K562 (cell line): ENCODE data around the gene POU2F3. TPM values are rescaled to one million over a fixed set of nuclear protein-coding genes. Genes with fewer than 3 reads are reported as not detected.

ENCODE experiments used
- CREM ChIP-seq: IDR thresholded peaks from 2 replicates; pipeline ENCODE4 v1.6.1; 2014; ENCODE audit warnings: antibody characterized with exemption, low read depth
- ELF1 ChIP-seq: fragments of 200-800 bp; sonication (Bioruptor generic); IDR thresholded peaks from 2 replicates; pipeline ENCODE4 v1.6.1; 2016; ENCODE audit warnings: missing genetic modification characterization, missing compliant biosample characterization
- EP300 ChIP-seq: IDR thresholded peaks from 2 replicates; pipeline ENCODE4 v1.6.1; 2012; ENCODE audit warnings: low read length, improper control_type of control experiment
- HLTF ChIP-seq: fragments of 450-650 bp; IDR thresholded peaks from 2 replicates; pipeline ENCODE4 v1.6.1; 2016
- KDM5B ChIP-seq: fragments of 200-600 bp; sonication (generic); IDR thresholded peaks from 2 replicates; pipeline ENCODE4 v1.6.1; 2012; ENCODE audit warnings: low read depth, mild to moderate bottlenecking, moderate library complexity, low read length, control low read depth, inconsistent platforms; ENCODE audit not compliant: insufficient replicate concordance
- L3MBTL2 ChIP-seq: fragments of 450-650 bp; IDR thresholded peaks from 2 replicates; pipeline ENCODE4 v1.6.1; 2016; ENCODE audit warnings: mild to moderate bottlenecking, moderate library complexity
- NELFE ChIP-seq: IDR thresholded peaks from 2 replicates; pipeline ENCODE4 v1.6.1; 2011; ENCODE audit warnings: mild to moderate bottlenecking; ENCODE audit not compliant: insufficient read depth, insufficient read length
- PHF21A ChIP-seq: fragments of 450-650 bp; IDR thresholded peaks from 2 replicates; pipeline ENCODE4 v1.6.1; 2017; ENCODE audit warnings: low read depth, borderline replicate concordance
- RBFOX2 ChIP-seq: fragments of 200-400 bp; formaldehyde crosslinking; IDR thresholded peaks from 2 replicates; pipeline ENCODE4 v1.6.1; 2017; ENCODE audit warnings: low read depth, mild to moderate bottlenecking, low read length, moderate library complexity
- SETDB1 ChIP-seq: IDR thresholded peaks from one replicate; pipeline ENCODE4 v1.6.1; 2012; ENCODE audit warnings: low read length, control low read depth, inconsistent platforms
- YY1 ChIP-seq, 3 experiments: IDR thresholded peaks; 2 replicates each; pipeline ENCODE4 v1.6.1; 2011; ENCODE audit warnings: low read length in 2 of 3, mild to moderate bottlenecking in 2 of 3, moderate library complexity in 2 of 3, borderline replicate concordance in 1 of 3, control low read depth in 1 of 3, low read depth in 1 of 3; ENCODE audit not compliant: insufficient read depth in 3 of 3, insufficient replicate concordance in 2 of 3, control insufficient read depth in 1 of 3, insufficient read length in 1 of 3; ENCODE audit errors: extremely low read depth in 1 of 3
- ZEB2 ChIP-seq: fragments of 450-650 bp; IDR thresholded peaks from 2 replicates; pipeline ENCODE4 v1.6.1; 2016
- ZNF77 ChIP-seq: fragments of 250-450 bp; sonication (Bioruptor Pico); IDR thresholded peaks from 2 replicates; pipeline ENCODE4 v1.5.0; 2020
- polyA plus RNA-seq, 8 experiments: library from polyadenylated mRNA; depleted of rRNA in 4 of 8; stranded (reverse) in 5 of 8; unstranded in 3 of 8; fragments of >200 nt; fragmentation: Nextera tagmentation in 2 of 8; fragmentation: Illumina TruSeq in 1 of 8; extraction: Ambion mirVana in 2 of 8; extraction: Trizol in 1 of 8; gene quantifications; 2 replicates each; pipeline versions ENCODE4 v1.2.1 to v1.2.3, GENCODE V29; 2011 to 2014; ENCODE audit warnings: inconsistent platforms in 1 of 8, missing spikeins in 1 of 8
- total RNA-seq, 7 experiments: library from RNA; depleted of rRNA in 6 of 7; stranded (reverse); fragments of >200 nt in 6 of 7; fragmentation: Illumina TruSeq in 2 of 7; extraction: Trizol in 2 of 7; gene quantifications; 2 replicates each; pipeline versions ENCODE4 v1.2.1 to v1.2.3, GENCODE V29; 2011 to 2021; ENCODE audit warnings: low replicate concordance in 1 of 7
- TF ChIP-seq, protein P1 (sequence below): fragments of 450-650 bp; IDR thresholded peaks from 2 replicates; pipeline ENCODE4 v1.6.1; 2016; ENCODE audit warnings: mild to moderate bottlenecking, moderate library complexity
- TF ChIP-seq, protein P2 (sequence below): sonication (generic); formaldehyde crosslinking; IDR thresholded peaks from 2 replicates; pipeline ENCODE4 v1.8.1; 2023; ENCODE audit warnings: mild to moderate bottlenecking, missing genetic modification reagents

Gene POU2F3
- total and polyA plus RNA-seq, 9 of the 15 experiments (the other 6 are each of a cell fraction or from before 2014, with no cell fraction given) = not detected

DNA sequence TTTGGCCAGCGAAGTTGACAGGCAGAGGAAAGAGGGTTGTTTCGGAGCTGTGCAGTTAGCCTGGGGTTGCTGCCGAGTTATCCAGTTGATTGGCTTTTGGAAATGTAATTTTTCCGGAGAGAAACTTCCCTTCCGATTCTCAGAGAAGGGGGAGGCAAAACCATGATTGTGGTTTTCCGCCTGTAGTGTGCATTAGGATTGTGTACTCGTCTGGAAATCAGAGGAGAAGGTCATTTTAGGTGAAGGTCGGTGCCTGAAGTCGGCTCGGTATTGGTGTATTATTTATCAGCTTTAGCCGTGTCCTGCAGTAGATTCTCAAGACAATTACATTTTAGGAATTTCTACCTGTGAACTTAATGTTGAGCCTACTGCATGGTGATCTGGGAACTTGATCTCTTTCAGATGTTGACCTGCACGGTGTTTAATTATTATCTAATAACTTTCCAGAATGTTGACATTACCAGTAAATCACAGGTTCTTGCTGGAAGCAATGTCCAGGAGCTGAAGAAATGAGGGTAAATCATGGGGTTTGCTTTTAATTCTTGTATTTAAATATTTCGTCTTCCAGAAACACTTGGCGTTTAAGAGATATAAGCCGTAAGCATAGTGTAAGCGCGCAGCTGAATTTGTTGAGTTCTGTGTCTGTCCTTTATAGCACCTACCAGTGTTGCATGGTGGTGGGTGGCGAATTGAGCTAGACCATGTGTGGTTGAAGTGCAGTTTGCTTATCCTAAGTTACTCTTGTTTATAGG, 97.6 kb downstream of the POU2F3 start (continued):
- TF ChIP-seq, protein P1, sequence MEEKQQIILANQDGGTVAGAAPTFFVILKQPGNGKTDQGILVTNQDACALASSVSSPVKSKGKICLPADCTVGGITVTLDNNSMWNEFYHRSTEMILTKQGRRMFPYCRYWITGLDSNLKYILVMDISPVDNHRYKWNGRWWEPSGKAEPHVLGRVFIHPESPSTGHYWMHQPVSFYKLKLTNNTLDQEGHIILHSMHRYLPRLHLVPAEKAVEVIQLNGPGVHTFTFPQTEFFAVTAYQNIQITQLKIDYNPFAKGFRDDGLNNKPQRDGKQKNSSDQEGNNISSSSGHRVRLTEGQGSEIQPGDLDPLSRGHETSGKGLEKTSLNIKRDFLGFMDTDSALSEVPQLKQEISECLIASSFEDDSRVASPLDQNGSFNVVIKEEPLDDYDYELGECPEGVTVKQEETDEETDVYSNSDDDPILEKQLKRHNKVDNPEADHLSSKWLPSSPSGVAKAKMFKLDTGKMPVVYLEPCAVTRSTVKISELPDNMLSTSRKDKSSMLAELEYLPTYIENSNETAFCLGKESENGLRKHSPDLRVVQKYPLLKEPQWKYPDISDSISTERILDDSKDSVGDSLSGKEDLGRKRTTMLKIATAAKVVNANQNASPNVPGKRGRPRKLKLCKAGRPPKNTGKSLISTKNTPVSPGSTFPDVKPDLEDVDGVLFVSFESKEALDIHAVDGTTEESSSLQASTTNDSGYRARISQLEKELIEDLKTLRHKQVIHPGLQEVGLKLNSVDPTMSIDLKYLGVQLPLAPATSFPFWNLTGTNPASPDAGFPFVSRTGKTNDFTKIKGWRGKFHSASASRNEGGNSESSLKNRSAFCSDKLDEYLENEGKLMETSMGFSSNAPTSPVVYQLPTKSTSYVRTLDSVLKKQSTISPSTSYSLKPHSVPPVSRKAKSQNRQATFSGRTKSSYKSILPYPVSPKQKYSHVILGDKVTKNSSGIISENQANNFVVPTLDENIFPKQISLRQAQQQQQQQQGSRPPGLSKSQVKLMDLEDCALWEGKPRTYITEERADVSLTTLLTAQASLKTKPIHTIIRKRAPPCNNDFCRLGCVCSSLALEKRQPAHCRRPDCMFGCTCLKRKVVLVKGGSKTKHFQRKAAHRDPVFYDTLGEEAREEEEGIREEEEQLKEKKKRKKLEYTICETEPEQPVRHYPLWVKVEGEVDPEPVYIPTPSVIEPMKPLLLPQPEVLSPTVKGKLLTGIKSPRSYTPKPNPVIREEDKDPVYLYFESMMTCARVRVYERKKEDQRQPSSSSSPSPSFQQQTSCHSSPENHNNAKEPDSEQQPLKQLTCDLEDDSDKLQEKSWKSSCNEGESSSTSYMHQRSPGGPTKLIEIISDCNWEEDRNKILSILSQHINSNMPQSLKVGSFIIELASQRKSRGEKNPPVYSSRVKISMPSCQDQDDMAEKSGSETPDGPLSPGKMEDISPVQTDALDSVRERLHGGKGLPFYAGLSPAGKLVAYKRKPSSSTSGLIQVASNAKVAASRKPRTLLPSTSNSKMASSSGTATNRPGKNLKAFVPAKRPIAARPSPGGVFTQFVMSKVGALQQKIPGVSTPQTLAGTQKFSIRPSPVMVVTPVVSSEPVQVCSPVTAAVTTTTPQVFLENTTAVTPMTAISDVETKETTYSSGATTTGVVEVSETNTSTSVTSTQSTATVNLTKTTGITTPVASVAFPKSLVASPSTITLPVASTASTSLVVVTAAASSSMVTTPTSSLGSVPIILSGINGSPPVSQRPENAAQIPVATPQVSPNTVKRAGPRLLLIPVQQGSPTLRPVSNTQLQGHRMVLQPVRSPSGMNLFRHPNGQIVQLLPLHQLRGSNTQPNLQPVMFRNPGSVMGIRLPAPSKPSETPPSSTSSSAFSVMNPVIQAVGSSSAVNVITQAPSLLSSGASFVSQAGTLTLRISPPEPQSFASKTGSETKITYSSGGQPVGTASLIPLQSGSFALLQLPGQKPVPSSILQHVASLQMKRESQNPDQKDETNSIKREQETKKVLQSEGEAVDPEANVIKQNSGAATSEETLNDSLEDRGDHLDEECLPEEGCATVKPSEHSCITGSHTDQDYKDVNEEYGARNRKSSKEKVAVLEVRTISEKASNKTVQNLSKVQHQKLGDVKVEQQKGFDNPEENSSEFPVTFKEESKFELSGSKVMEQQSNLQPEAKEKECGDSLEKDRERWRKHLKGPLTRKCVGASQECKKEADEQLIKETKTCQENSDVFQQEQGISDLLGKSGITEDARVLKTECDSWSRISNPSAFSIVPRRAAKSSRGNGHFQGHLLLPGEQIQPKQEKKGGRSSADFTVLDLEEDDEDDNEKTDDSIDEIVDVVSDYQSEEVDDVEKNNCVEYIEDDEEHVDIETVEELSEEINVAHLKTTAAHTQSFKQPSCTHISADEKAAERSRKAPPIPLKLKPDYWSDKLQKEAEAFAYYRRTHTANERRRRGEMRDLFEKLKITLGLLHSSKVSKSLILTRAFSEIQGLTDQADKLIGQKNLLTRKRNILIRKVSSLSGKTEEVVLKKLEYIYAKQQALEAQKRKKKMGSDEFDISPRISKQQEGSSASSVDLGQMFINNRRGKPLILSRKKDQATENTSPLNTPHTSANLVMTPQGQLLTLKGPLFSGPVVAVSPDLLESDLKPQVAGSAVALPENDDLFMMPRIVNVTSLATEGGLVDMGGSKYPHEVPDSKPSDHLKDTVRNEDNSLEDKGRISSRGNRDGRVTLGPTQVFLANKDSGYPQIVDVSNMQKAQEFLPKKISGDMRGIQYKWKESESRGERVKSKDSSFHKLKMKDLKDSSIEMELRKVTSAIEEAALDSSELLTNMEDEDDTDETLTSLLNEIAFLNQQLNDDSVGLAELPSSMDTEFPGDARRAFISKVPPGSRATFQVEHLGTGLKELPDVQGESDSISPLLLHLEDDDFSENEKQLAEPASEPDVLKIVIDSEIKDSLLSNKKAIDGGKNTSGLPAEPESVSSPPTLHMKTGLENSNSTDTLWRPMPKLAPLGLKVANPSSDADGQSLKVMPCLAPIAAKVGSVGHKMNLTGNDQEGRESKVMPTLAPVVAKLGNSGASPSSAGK = peak; percentile 55
- no peak for TF ChIP-seq CREM
- peak; percentile 53; the same call in 1 of the 2 replicates for TF ChIP-seq L3MBTL2
- TF ChIP-seq, protein P2, sequence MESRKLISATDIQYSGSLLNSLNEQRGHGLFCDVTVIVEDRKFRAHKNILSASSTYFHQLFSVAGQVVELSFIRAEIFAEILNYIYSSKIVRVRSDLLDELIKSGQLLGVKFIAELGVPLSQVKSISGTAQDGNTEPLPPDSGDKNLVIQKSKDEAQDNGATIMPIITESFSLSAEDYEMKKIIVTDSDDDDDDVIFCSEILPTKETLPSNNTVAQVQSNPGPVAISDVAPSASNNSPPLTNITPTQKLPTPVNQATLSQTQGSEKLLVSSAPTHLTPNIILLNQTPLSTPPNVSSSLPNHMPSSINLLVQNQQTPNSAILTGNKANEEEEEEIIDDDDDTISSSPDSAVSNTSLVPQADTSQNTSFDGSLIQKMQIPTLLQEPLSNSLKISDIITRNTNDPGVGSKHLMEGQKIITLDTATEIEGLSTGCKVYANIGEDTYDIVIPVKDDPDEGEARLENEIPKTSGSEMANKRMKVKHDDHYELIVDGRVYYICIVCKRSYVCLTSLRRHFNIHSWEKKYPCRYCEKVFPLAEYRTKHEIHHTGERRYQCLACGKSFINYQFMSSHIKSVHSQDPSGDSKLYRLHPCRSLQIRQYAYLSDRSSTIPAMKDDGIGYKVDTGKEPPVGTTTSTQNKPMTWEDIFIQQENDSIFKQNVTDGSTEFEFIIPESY (CRISPR knock-in tag) = no peak
- no peak for TF ChIP-seq NELFE
- TF ChIP-seq PHF21A = peak; percentile 70; the same call in 1 of the 2 replicates
- TF ChIP-seq RBFOX2 = 0 out of 2 replicates have a peak, but pooled peaks have one; percentile 9
- no peak for TF ChIP-seq HLTF
- TF ChIP-seq ELF1 (tag) = no peak
- no peak for TF ChIP-seq YY1 (IDR thresholded peaks at IDR 0.05; ENCODE audit: borderline replicate concordance in 1 of 3, control insufficient read depth in 1 of 3, extremely low read depth in 1 of 3, insufficient read depth in 3 of 3, insufficient read length in 1 of 3, insufficient replicate concordance in 2 of 3, low read depth in 1 of 3, low read length in 2 of 3)
- no peak for TF ChIP-seq SETDB1
- no peak for TF ChIP-seq ZEB2
- TF ChIP-seq KDM5B = peak; percentile 14
- no peak; the same call in 1 of the 2 replicates for TF ChIP-seq EP300
- TF ChIP-seq ZNF77 (CRISPR knock-in tag) = no peak
